RWPE2 (cell line): Measurements from ENCODE around the gene RGPD8.

Experiments
- ATAC-seq: fragments of 200-7000 bp; cut with Tn5 transposase; 3 replicates; pipeline ENCODE4 v1.9.1; 2021; ENCODE audit warnings: low read depth
- DNase-seq: peaks from one replicate; pipeline ENCODE4 v3.0.0-alpha.2; 2020; ENCODE audit warnings: low spot score
- H3K27ac ChIP-seq: fragments of 450-650 bp; 2 replicates; pipeline ENCODE4 v1.5.1; 2017; ENCODE audit warnings: mild to moderate bottlenecking; ENCODE audit not compliant: poor library complexity, severe bottlenecking
- H3K27me3 ChIP-seq: fragments of 250-450 bp; sonication (Bioruptor Pico); 2 replicates; pipeline ENCODE4 v1.5.1; 2021; ENCODE audit warnings: mild to moderate bottlenecking, moderate library complexity; ENCODE audit not compliant: insufficient read depth, poor library complexity, severe bottlenecking
- H3K36me3 ChIP-seq: fragments of 250-450 bp; sonication (Bioruptor Pico); 2 replicates; pipeline ENCODE4 v1.5.1; 2020; ENCODE audit warnings: low read depth, mild to moderate bottlenecking, moderate library complexity
- H3K4me1 ChIP-seq: fragments of 250-450 bp; sonication (Bioruptor Pico); 2 replicates; pipeline ENCODE4 v1.5.1; 2021; ENCODE audit warnings: mild to moderate bottlenecking, moderate library complexity; ENCODE audit not compliant: insufficient read depth, poor library complexity, severe bottlenecking
- H3K4me3 ChIP-seq: fragments of 250-450 bp; sonication (Bioruptor Pico); 2 replicates; pipeline ENCODE4 v1.5.1; 2021; ENCODE audit warnings: mild to moderate bottlenecking, moderate library complexity; ENCODE audit not compliant: severe bottlenecking
- H3K9me3 ChIP-seq: fragments of 250-450 bp; sonication (Bioruptor Pico); 2 replicates; pipeline ENCODE4 v1.5.1; 2021; ENCODE audit warnings: mild to moderate bottlenecking, moderate library complexity; ENCODE audit not compliant: severe bottlenecking
- CTCF ChIP-seq: fragments of 450-650 bp; IDR thresholded peaks from one replicate; pipeline ENCODE4 v1.5.1; 2017; ENCODE audit warnings: mild to moderate bottlenecking, moderate library complexity; ENCODE audit not compliant: poor library complexity, severe bottlenecking

RGPD8 gene

GRCh38 chr2:112465382-112465781 is 31.9 kb upstream of the RGPD8 start:
- Histone ChIP-seq H3K4me3 (no peak overlapping the region), H3K9me3 (no peaks in the 10 kb centered on the region), H3K27me3 (peaks cover 6% of the 10 kb centered on the region), H3K36me3 (no peaks in the 10 kb centered on the region), H3K4me1 (no peaks in the 10 kb centered on the region), H3K27ac (no peak overlapping the region)
- DNase-seq = no peak
- TF ChIP-seq CTCF = no peak
- no peak for ATAC-seq

DNA sequence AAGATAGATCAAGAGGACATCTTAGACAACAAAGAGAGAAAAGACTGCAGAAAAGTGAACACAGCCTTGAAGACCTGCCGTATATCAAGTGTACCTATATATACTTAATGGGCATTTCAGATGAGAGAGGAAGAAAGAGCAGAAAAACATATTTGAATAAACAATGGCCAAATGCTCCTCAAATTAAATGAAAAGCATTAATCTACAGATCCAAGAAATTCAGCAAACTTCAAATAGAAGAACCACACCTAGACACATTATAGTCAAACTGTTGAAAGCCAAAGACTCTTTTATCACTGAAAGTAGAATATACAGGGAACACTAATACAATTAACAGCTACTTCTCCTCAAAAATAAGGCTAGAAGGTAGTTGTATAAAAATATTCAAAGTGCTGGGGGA is 29.8 kb upstream of the RGPD8 start:
- no peak for TF ChIP-seq CTCF
- Histone ChIP-seq H3K36me3 (no peaks in the 10 kb centered on the region), H3K27ac (no peak overlapping the region), H3K9me3 (no peaks in the 10 kb centered on the region), H3K4me3 (no peak overlapping the region), H3K27me3 (peaks cover 6% of the 10 kb centered on the region), H3K4me1 (no peaks in the 10 kb centered on the region)
- ATAC-seq (no peak), DNase-seq (no peak)

DNA sequence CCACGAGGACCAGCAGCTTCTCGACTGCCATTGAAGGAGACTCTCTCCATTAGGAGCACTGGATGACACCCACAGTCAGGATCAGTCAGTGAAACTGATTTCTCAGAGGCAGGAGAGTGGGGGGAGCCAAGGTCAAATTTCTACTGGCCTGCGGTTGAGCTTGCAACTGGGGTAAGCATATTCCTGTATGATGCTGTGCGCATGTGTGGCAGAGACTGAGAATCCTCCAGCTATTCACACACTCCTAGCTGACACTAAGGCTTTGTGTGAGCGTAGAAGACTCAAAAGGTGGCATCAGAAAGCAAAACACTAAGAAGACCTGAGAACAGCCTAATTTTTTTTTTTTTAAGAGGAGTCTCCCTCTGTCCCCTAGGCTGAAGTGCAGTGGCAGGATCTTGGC is 28.7 kb upstream of the RGPD8 start:
- ATAC-seq (no peak), DNase-seq (no peak)
- H3K36me3 ChIP-seq = no peaks in the 10 kb centered on the region
- TF ChIP-seq CTCF = no peak
- no peaks in the 10 kb centered on the region for H3K4me1 ChIP-seq
- H3K9me3 ChIP-seq = no peaks in the 10 kb centered on the region
- no peak overlapping the region for H3K4me3 ChIP-seq
- no peak overlapping the region for H3K27ac ChIP-seq
- H3K27me3 ChIP-seq = peaks cover 6% of the 10 kb centered on the region

GRCh38 chr2:112459372-112459771 is 25.9 kb upstream of the RGPD8 start:
- Histone ChIP-seq H3K36me3 (no peaks in the 10 kb centered on the region), H3K4me1 (no peaks in the 10 kb centered on the region), H3K4me3 (no peak overlapping the region), H3K27me3 (peaks cover 6% of the 10 kb centered on the region), H3K27ac (no peak overlapping the region), H3K9me3 (no peaks in the 10 kb centered on the region)
- no peak for TF ChIP-seq CTCF
- no peak for ATAC-seq
- no peak for DNase-seq

DNA sequence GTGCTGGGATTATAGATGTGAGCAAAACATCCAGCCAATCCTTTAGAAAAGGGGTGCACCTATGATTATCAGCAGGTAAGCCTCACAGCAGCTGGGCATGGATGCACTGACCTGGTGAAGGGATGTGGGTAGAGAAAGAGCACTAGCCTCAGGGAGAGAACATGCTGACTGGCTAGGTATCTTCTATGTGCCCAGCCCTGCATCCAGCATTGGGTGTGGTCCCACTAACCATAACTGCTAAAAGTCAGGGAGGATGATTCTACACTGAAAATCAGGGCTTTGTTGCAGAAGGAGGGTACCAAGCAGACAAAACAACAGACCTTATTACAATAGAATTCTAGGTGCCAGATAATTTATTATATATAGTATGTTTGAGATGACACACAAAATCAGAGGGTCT is 21.1 kb upstream of the RGPD8 start:
- Histone ChIP-seq H3K27ac (no peak overlapping the region), H3K4me1 (no peaks in the 10 kb centered on the region), H3K27me3 (no peaks in the 10 kb centered on the region), H3K36me3 (no peaks in the 10 kb centered on the region), H3K9me3 (no peaks in the 10 kb centered on the region), H3K4me3 (no peak overlapping the region)
- TF ChIP-seq CTCF = no peak
- DNase-seq (no peak), ATAC-seq (no peak)
